Liver (tissue), 9 donors: Measurements from ENCODE around the gene C5. TPM values are rescaled to one million over a fixed set of nuclear protein-coding genes. Genes with fewer than 3 reads are reported as not detected.
A peak's percentile ranks its signal among the peaks of the same experiment; 100 is the strongest.

Source experiments
- DNase-seq: peaks from one replicate; pipeline ENCODE4 v3.0.0-alpha.2; 2017; ENCODE audit warnings: low spot score
- H3K27ac ChIP-seq, 2 donors: one replicate each; pipeline ENCODE4 v1.7.0; 2013; ENCODE audit warnings: inconsistent platforms in 2 of 2, low read length in 2 of 2, control low read depth in 1 of 2, low read depth in 1 of 2, mild to moderate bottlenecking in 1 of 2
- H3K27me3 ChIP-seq, 4 donors: one replicate each; pipeline versions ENCODE4 v1.6.1 to v1.7.0; 2013; ENCODE audit warnings: low read length in 3 of 4, inconsistent platforms in 1 of 4, mild to moderate bottlenecking in 1 of 4, moderate library complexity in 1 of 4; ENCODE audit not compliant: control insufficient read depth in 4 of 4, insufficient read depth in 4 of 4
- H3K36me3 ChIP-seq, 4 donors: one replicate each; pipeline versions ENCODE4 v1.6.1 to v1.7.0; 2013; ENCODE audit warnings: low read length in 3 of 4, mild to moderate bottlenecking in 3 of 4, low read depth in 1 of 4, moderate library complexity in 1 of 4; ENCODE audit not compliant: control insufficient read depth in 4 of 4, insufficient read depth in 3 of 4
- H3K4me1 ChIP-seq, 4 donors: one replicate each; pipeline versions ENCODE4 v1.6.1 to v1.7.0; 2013; ENCODE audit warnings: low read length in 3 of 4, mild to moderate bottlenecking in 3 of 4, moderate library complexity in 1 of 4; ENCODE audit not compliant: control insufficient read depth in 4 of 4, insufficient read depth in 4 of 4
- H3K4me3 ChIP-seq, 3 donors: one replicate each; pipeline versions ENCODE4 v1.6.1 to v1.7.0; 2013; ENCODE audit warnings: low read length in 3 of 3, control low read depth in 1 of 3, low read depth in 1 of 3, mild to moderate bottlenecking in 1 of 3
- H3K9ac ChIP-seq, 2 donors: one replicate each; pipeline ENCODE4 v1.7.0; 2013; ENCODE audit warnings: low read length in 2 of 2, mild to moderate bottlenecking in 2 of 2, moderate library complexity in 2 of 2, control low read depth in 1 of 2, low read depth in 1 of 2
- H3K9me3 ChIP-seq, 4 donors: one replicate each; pipeline versions ENCODE4 v1.6.1 to v1.7.0; 2013; ENCODE audit warnings: low read length in 3 of 4; ENCODE audit not compliant: control insufficient read depth in 4 of 4
- EGR1 ChIP-seq, 2 donors: IDR thresholded peaks; 2 replicates each; pipeline ENCODE4 v1.6.1; 2016 to 2018; ENCODE audit warnings: antibody characterized with exemption in 2 of 2, low read depth in 2 of 2
- FOXA2 ChIP-seq: IDR thresholded peaks from 2 replicates; pipeline ENCODE4 v1.6.1; 2016; ENCODE audit warnings: antibody characterized with exemption
- GABPA ChIP-seq, 2 donors: IDR thresholded peaks in 1 of 2; conservative IDR thresholded peaks in 1 of 2; 2 replicates each; pipeline ENCODE4 v1.6.1; 2016; ENCODE audit warnings: antibody characterized with exemption in 2 of 2, mild to moderate bottlenecking in 1 of 2, moderate library complexity in 1 of 2
- HNF4A ChIP-seq, 2 donors: conservative IDR thresholded peaks; 2 replicates each; pipeline ENCODE4 v1.6.1; 2016; ENCODE audit warnings: antibody characterized with exemption in 2 of 2, mild to moderate bottlenecking in 2 of 2
- JUND ChIP-seq, 2 donors: IDR thresholded peaks; 2 replicates each; pipeline ENCODE4 v1.6.1; 2016; ENCODE audit warnings: antibody characterized with exemption in 2 of 2
- NR2F2 ChIP-seq: IDR thresholded peaks from 2 replicates; pipeline ENCODE4 v1.6.1; 2016; ENCODE audit warnings: antibody characterized with exemption
- RAD21 ChIP-seq, 2 donors: IDR thresholded peaks; 2 replicates each; pipeline ENCODE4 v1.6.1; 2016; ENCODE audit warnings: antibody characterized with exemption in 2 of 2, mild to moderate bottlenecking in 2 of 2
- RXRA ChIP-seq, 2 donors: IDR thresholded peaks; 2 replicates each; pipeline ENCODE4 v1.6.1; 2017 to 2018; ENCODE audit warnings: antibody characterized with exemption in 2 of 2, mild to moderate bottlenecking in 1 of 2
- SP1 ChIP-seq: IDR thresholded peaks from 2 replicates; pipeline ENCODE4 v1.6.1; 2018; ENCODE audit warnings: antibody characterized with exemption, mild to moderate bottlenecking
- TAF1 ChIP-seq: conservative IDR thresholded peaks from 2 replicates; pipeline ENCODE4 v1.6.1; 2016; ENCODE audit warnings: antibody characterized with exemption, mild to moderate bottlenecking
- YY1 ChIP-seq: IDR thresholded peaks from 2 replicates; pipeline ENCODE4 v1.6.1; 2016; ENCODE audit warnings: antibody characterized with exemption, mild to moderate bottlenecking
- WGBS: extraction: QIAGEN DNeasy Blood & Tissue Kit; methylation state at CpG from one replicate; pipeline ENCODE4 v1.1.7; 2013; 5-methylcytosine and 5-hydroxymethylcytosine counted together
- polyA plus RNA-seq, 2 donors: library from polyadenylated mRNA; stranded (reverse) in 1 of 2; unstranded in 1 of 2; fragments of 200-250 nt in 1 of 2; fragments of >200 nt in 1 of 2; fragmentation: Nextera tagmentation in 1 of 2; extraction: Ambion mirVana in 1 of 2; gene quantifications; one replicate each; pipeline versions ENCODE4 v1.2.1 to v1.2.3, GENCODE V29; 2013 to 2015
- total RNA-seq, 2 donors: library from RNA; depleted of rRNA; stranded (reverse); fragments of >200 nt; gene quantifications; one replicate each; pipeline ENCODE4 v1.2.3, GENCODE V29; 2014
- TF ChIP-seq, protein P1 (sequence below): IDR thresholded peaks from 2 replicates; pipeline ENCODE4 v1.6.1; 2016; ENCODE audit warnings: antibody characterized with exemption
- TF ChIP-seq, protein P2 (sequence below): IDR thresholded peaks from 2 replicates; pipeline ENCODE4 v1.6.1; 2016; ENCODE audit warnings: antibody characterized with exemption
- TF ChIP-seq, protein P3 (sequence below): IDR thresholded peaks from 2 replicates; pipeline ENCODE4 v1.6.1; 2016; ENCODE audit warnings: antibody characterized with exemption, mild to moderate bottlenecking
- donor health status: healthy.
- donor health status: healthy.
- donor health status: healthy.
- donor health status: healthy.
- donor health status: healthy.

Gene C5
- total and polyA plus RNA-seq, 4 donors, result 127 to 485 (median 361) TPM

DNA sequence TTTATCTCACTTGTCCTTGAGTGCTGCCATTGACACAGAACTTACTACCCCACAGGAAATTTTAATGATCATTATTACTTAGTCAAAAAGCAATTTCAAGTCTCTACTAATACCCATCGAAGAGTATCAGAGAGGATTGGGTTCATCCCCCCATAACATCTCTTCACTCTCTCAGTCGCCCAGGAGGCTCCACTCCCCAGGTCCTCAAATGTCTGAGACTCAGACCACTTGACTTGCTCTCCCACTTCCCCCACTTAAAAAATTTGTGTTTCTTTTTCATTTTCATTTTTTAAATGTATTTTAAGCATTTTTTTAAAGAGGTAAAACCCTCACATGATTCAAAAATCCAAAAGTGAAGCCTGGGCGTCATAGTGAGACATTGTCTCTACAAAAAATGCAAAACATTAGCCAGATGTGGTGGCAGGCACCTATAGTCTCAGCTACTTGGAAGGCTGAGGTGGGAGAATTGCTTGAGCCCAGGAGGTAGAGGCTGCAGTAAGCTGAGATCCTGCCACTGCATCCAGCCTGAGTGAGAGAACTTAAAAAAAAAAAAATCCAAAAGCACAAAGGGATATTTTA, 66.7 kb downstream of the C5 start:
- H3K4me3 ChIP-seq, result no peak overlapping the region
- peak overlapping the region; percentile 24 to 30 for H3K27ac ChIP-seq
- no peak for DNase-seq
- 51% methylated on average over 3 of the region's 3 CpGs for WGBS
- H3K9me3 ChIP-seq, result no peaks in the 10 kb centered on the region
- no peak overlapping the region for H3K9ac ChIP-seq
- no peaks in the 10 kb centered on the region for H3K27me3 ChIP-seq
- peaks cover 3 to 46% (median 38%) of the 10 kb centered on the region in 4 donors for H3K36me3 ChIP-seq
- TF ChIP-seq TAF1, result no peak
- TF ChIP-seq RXRA (IDR thresholded peaks at IDR 0.05), result no peak
- TF ChIP-seq YY1, result no peak
- TF ChIP-seq, protein P1, sequence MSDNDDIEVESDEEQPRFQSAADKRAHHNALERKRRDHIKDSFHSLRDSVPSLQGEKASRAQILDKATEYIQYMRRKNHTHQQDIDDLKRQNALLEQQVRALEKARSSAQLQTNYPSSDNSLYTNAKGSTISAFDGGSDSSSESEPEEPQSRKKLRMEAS, result no peak
- no peak for TF ChIP-seq NR2F2
- TF ChIP-seq FOXA2, result no peak
- TF ChIP-seq JUND (IDR thresholded peaks at IDR 0.05), result no peak
- no peak for TF ChIP-seq GABPA (IDR thresholded peaks at IDR 0.05 in 1 of 2, conservative IDR thresholded peaks at IDR 0.05 in 1 of 2)
- TF ChIP-seq, protein P2, sequence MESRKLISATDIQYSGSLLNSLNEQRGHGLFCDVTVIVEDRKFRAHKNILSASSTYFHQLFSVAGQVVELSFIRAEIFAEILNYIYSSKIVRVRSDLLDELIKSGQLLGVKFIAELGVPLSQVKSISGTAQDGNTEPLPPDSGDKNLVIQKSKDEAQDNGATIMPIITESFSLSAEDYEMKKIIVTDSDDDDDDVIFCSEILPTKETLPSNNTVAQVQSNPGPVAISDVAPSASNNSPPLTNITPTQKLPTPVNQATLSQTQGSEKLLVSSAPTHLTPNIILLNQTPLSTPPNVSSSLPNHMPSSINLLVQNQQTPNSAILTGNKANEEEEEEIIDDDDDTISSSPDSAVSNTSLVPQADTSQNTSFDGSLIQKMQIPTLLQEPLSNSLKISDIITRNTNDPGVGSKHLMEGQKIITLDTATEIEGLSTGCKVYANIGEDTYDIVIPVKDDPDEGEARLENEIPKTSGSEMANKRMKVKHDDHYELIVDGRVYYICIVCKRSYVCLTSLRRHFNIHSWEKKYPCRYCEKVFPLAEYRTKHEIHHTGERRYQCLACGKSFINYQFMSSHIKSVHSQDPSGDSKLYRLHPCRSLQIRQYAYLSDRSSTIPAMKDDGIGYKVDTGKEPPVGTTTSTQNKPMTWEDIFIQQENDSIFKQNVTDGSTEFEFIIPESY, result no peak
- peaks cover 6 to 46% (median 44%) of the 10 kb centered on the region in 4 donors for H3K4me1 ChIP-seq

DNA sequence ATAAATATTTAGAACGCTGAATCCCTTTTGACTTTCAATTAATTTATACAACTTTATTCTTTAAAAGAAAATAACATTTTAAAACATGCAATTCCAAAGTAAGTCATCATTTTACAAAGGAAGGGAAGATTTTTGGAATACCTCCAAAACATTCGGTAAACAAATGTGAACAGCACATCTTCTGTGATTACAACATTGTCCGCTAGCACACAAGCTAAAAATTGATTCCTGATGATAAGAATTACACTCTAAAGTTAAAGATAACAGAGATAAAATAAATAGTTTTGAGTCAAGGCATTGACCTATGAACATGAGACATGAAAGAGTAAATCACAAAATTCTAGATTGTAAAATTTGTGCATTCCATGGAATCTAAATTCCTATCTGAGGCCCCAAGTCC, 67.2 kb downstream of the C5 start:
- Histone ChIP-seq H3K9me3 (no peaks in the 10 kb centered on the region), H3K36me3 (peaks cover 2 to 42% (median 34%) of the 10 kb centered on the region in 4 donors), H3K27me3 (no peaks in the 10 kb centered on the region), H3K4me1 (peaks cover 6 to 45% (median 42%) of the 10 kb centered on the region in 4 donors), H3K27ac (peak overlapping the region; percentile 24 to 30), H3K9ac (no peak overlapping the region), H3K4me3 (no peak overlapping the region)
- WGBS, result 21% methylated on average over 3 of the region's 3 CpGs
- no peak for TF ChIP-seq EGR1 (IDR thresholded peaks at IDR 0.05; ENCODE audit: low read depth in 2 of 2)
- peak in 1 of 2 donors; percentile 20 for TF ChIP-seq RAD21 (IDR thresholded peaks at IDR 0.05)
- no peak for TF ChIP-seq TAF1
- TF ChIP-seq RXRA (IDR thresholded peaks at IDR 0.05), result peak; percentile 40 to 66
- peak; percentile 16 for TF ChIP-seq SP1
- TF ChIP-seq, protein P3, sequence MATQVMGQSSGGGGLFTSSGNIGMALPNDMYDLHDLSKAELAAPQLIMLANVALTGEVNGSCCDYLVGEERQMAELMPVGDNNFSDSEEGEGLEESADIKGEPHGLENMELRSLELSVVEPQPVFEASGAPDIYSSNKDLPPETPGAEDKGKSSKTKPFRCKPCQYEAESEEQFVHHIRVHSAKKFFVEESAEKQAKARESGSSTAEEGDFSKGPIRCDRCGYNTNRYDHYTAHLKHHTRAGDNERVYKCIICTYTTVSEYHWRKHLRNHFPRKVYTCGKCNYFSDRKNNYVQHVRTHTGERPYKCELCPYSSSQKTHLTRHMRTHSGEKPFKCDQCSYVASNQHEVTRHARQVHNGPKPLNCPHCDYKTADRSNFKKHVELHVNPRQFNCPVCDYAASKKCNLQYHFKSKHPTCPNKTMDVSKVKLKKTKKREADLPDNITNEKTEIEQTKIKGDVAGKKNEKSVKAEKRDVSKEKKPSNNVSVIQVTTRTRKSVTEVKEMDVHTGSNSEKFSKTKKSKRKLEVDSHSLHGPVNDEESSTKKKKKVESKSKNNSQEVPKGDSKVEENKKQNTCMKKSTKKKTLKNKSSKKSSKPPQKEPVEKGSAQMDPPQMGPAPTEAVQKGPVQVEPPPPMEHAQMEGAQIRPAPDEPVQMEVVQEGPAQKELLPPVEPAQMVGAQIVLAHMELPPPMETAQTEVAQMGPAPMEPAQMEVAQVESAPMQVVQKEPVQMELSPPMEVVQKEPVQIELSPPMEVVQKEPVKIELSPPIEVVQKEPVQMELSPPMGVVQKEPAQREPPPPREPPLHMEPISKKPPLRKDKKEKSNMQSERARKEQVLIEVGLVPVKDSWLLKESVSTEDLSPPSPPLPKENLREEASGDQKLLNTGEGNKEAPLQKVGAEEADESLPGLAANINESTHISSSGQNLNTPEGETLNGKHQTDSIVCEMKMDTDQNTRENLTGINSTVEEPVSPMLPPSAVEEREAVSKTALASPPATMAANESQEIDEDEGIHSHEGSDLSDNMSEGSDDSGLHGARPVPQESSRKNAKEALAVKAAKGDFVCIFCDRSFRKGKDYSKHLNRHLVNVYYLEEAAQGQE, result no peak
- TF ChIP-seq NR2F2, result no peak
- TF ChIP-seq FOXA2, result no peak
- TF ChIP-seq HNF4A (conservative IDR thresholded peaks at IDR 0.05), result peak; percentile 38 to 55
- TF ChIP-seq, protein P2, result no peak
- TF ChIP-seq GABPA (IDR thresholded peaks at IDR 0.05 in 1 of 2, conservative IDR thresholded peaks at IDR 0.05 in 1 of 2), result no peak
- peak; percentile 12 for TF ChIP-seq YY1
- peak; percentile 38 to 45 for TF ChIP-seq JUND (IDR thresholded peaks at IDR 0.05)
- DNase-seq, result no peak
